GM12878 (cell line): ENCODE measurements around the gene MBNL1. TPM values are rescaled to one million over a fixed set of nuclear protein-coding genes. Genes with fewer than 3 reads are reported as not detected.

Source experiments
- ATAC-seq: fragments of 200-7000 bp; cut with Tn5 transposase; 3 replicates; pipeline ENCODE4 v1.9.1; 2020; ENCODE audit warnings: mild to moderate bottlenecking, moderate library complexity
- BruUV-seq: library from RNA; stranded (reverse); fragments of 400-500 nt; replicated peaks from 2 replicates; lab custom pipeline; 2021; lab: Mats Ljungman, UMichigan
- CTCF ChIA-PET: fragments of 300-600 bp; sonication (Branson Sonifier 250); formaldehyde crosslinking; extraction: SDS; loops from one replicate; lab custom pipeline; 2021; ENCODE audit warnings: inconsistent platforms; lab: Yijun Ruan, JAX
- POLR2A ChIA-PET: fragments of 350-600 bp; formaldehyde crosslinking; extraction: SDS; loops from one replicate; lab custom pipeline; 2021; ENCODE audit warnings: inconsistent platforms; lab: Charles Lee
- RAD21 ChIA-PET: fragments of 300-600 bp; sonication (Branson Sonifier 250); formaldehyde crosslinking; loops from one replicate; lab custom pipeline; 2023; ENCODE audit warnings: antibody characterized with exemption; ENCODE audit not compliant: unreplicated experiment; lab: Charles Lee
- SMC1A ChIA-PET: fragments of 300-600 bp; sonication (Branson Sonifier 250); formaldehyde crosslinking; loops from one replicate; lab custom pipeline; 2023; ENCODE audit not compliant: unreplicated experiment, uncharacterized antibody; lab: Charles Lee
- DNase-seq: peaks from one replicate; pipeline ENCODE4 v3.0.0-alpha.2; 2011; ENCODE audit warnings: low read depth, low spot score
- FAIRE-seq: peaks from 3 replicates; lab custom pipeline; 2011; peaks lifted over from hg19 to GRCh38; lab: Jason Lieb, UNC
- H2AFZ ChIP-seq: 2 replicates; pipeline ENCODE4 v1.6.0; 2011; ENCODE audit warnings: low read depth, low read length, control low read depth; ENCODE audit not compliant: control insufficient read depth
- H3K27ac ChIP-seq: 2 replicates; pipeline ENCODE4 v1.5.1; 2011; ENCODE audit warnings: control low read depth; ENCODE audit not compliant: control insufficient read depth, insufficient read depth
- H3K27me3 ChIP-seq, 2 experiments: replicated peaks in 1 of 2; 2 replicates each; pipeline versions ENCODE4 v1.6.0 to v1.6.1; 2011; ENCODE audit warnings: low read length in 1 of 2; ENCODE audit not compliant: control insufficient read depth in 2 of 2, insufficient read depth in 2 of 2
- H3K36me3 ChIP-seq, 2 experiments: 2 replicates each; pipeline ENCODE4 v1.5.1; 2011; ENCODE audit warnings: low read length in 1 of 2; ENCODE audit not compliant: control insufficient read depth in 2 of 2, insufficient read depth in 2 of 2
- H3K4me1 ChIP-seq: 2 replicates; pipeline ENCODE4 v1.6.1; 2011; ENCODE audit warnings: mild to moderate bottlenecking, low read length, moderate library complexity, mixed read lengths; ENCODE audit not compliant: control insufficient read depth, insufficient read depth
- H3K4me2 ChIP-seq: 2 replicates; pipeline ENCODE4 v1.6.0; 2011; ENCODE audit warnings: control low read depth; ENCODE audit not compliant: control insufficient read depth, insufficient read depth
- H3K4me3 ChIP-seq: fragments of 200-600 bp; sonication (generic); 2 replicates; pipeline ENCODE4 v1.5.1; 2016
- H3K79me2 ChIP-seq: 2 replicates; pipeline ENCODE4 v1.6.0; 2011; ENCODE audit warnings: low read length; ENCODE audit not compliant: control insufficient read depth, insufficient read depth
- H3K9ac ChIP-seq: 2 replicates; pipeline ENCODE4 v1.8.0; 2011; ENCODE audit warnings: low read length, control low read depth, mixed read lengths; ENCODE audit not compliant: control insufficient read depth, insufficient read depth
- H3K9me3 ChIP-seq: replicated peaks from 3 replicates; pipeline ENCODE4 v1.5.1; 2011; ENCODE audit warnings: mild to moderate bottlenecking, low read length; ENCODE audit not compliant: control insufficient read depth, insufficient read depth
- H4K20me1 ChIP-seq: 2 replicates; pipeline ENCODE4 v1.6.0; 2011; ENCODE audit not compliant: control insufficient read depth, insufficient read depth
- E2F8 ChIP-seq: fragments of 450-650 bp; IDR thresholded peaks from 2 replicates; pipeline ENCODE4 v1.6.1; 2018; ENCODE audit warnings: mild to moderate bottlenecking, low read depth, moderate library complexity; ENCODE audit not compliant: partially characterized antibody
- ELK1 ChIP-seq: IDR thresholded peaks from 2 replicates; pipeline ENCODE4 v1.6.1; 2012; ENCODE audit warnings: low read depth, low read length, improper control_type of control experiment
- MTA3 ChIP-seq: IDR thresholded peaks from 2 replicates; pipeline ENCODE4 v1.6.1; 2012; ENCODE audit warnings: low read length, inconsistent platforms, borderline replicate concordance
- NKRF ChIP-seq: fragments of 450-650 bp; conservative IDR thresholded peaks from 2 replicates; pipeline ENCODE4 v1.6.1; 2017; ENCODE audit warnings: mild to moderate bottlenecking, moderate library complexity
- PAX8 ChIP-seq: fragments of 450-650 bp; IDR thresholded peaks from 2 replicates; pipeline ENCODE4 v1.6.1; 2017; ENCODE audit warnings: mild to moderate bottlenecking, moderate library complexity
- POU2F2 ChIP-seq: IDR thresholded peaks from 3 replicates; pipeline ENCODE4 v1.6.1; 2011; ENCODE audit warnings: low read depth, mild to moderate bottlenecking, low read length, borderline replicate concordance
- PRDM15 ChIP-seq: fragments of 450-650 bp; formaldehyde crosslinking; IDR thresholded peaks from 2 replicates; pipeline ENCODE4 v1.4.0; 2020; ENCODE audit warnings: mild to moderate bottlenecking, moderate library complexity
- RAD21 ChIP-seq: IDR thresholded peaks from 2 replicates; pipeline ENCODE4 v1.6.1; 2011; ENCODE audit warnings: mild to moderate bottlenecking, low read depth, low read length, moderate library complexity; ENCODE audit not compliant: insufficient read depth
- SIX5 ChIP-seq: IDR thresholded peaks from 2 replicates; pipeline ENCODE4 v1.6.1; 2011; ENCODE audit warnings: mild to moderate bottlenecking, low read depth, low read length, moderate library complexity; ENCODE audit not compliant: severe bottlenecking
- SP1 ChIP-seq: IDR thresholded peaks from one replicate; pipeline ENCODE4 v1.6.1; 2011; ENCODE audit warnings: low read depth, low read length
- STAT3 ChIP-seq: IDR thresholded peaks from 2 replicates; pipeline ENCODE4 v1.6.1; 2011; ENCODE audit warnings: low read depth, low read length, improper control_type of control experiment
- WRNIP1 ChIP-seq: IDR thresholded peaks from 2 replicates; pipeline ENCODE4 v1.6.1; 2011; ENCODE audit warnings: low read depth, low read length, improper control_type of control experiment, borderline replicate concordance
- WGBS: methylation state at CpG from one replicate; pipeline ENCODE4 v1.1.6; 2016; ENCODE audit warnings: low lambda C conversion rate; ENCODE audit not compliant: insufficient replicate concordance, insufficient coverage; ENCODE audit errors: missing lambda C conversion rate; 5-methylcytosine and 5-hydroxymethylcytosine counted together
- in situ Hi-C: fragments of 300-500 bp; cut with MboI; formaldehyde crosslinking; loops from 9 replicates; pipeline ENCODE4 v1.14.3; 2018; ENCODE audit warnings: mixed read lengths
- intact Hi-C: fragments of 100-400 bp; cut with micrococcal nuclease; formaldehyde crosslinking; loops from one replicate; pipeline ENCODE4 v1.14.2; 2022; ENCODE audit not compliant: unreplicated experiment
- polyA plus RNA-seq, 11 experiments: library from polyadenylated mRNA; depleted of rRNA in 4 of 11; unstranded in 6 of 11; stranded (reverse) in 5 of 11; fragments of >200 nt; fragmentation: Nextera tagmentation in 4 of 11; fragmentation: Illumina TruSeq in 1 of 11; extraction: Ambion mirVana in 4 of 11; extraction: Trizol in 1 of 11; gene quantifications; 1 replicate in 1 of 11; 2 replicates in 10 of 11; pipeline versions ENCODE4 v1.2.1 to v1.2.3, GENCODE V29; 2011 to 2016; ENCODE audit warnings: inconsistent platforms in 2 of 11, missing spikeins in 2 of 11, low read depth in 1 of 11
- total RNA-seq, 4 experiments: library from RNA; depleted of rRNA in 3 of 4; stranded (reverse); fragments of >200 nt in 3 of 4; fragmentation: Illumina TruSeq in 1 of 4; extraction: Trizol in 1 of 4; gene quantifications; 2 replicates each; pipeline versions ENCODE4 v1.2.1 to v1.2.3, GENCODE V29; 2013 to 2021

MBNL1 gene
- total and polyA plus RNA-seq, 10 of the 15 experiments (the other 5 are each of a cell fraction or from before 2014, with no cell fraction given): 59.6 to 337 (median 143) TPM

- Histone ChIP-seq H3K79me2 (peaks cover 77% of the 10 kb centered on the region), H3K9me3 (peaks cover 2% of the 10 kb centered on the region; the same call in 2 of the 3 replicates), H3K36me3 (peaks cover 3 to 13% of the 10 kb centered on the region in 2 experiments; a peak in 3 of 4 replicates), H3K4me1 (peaks cover 4% of the 10 kb centered on the region; the same call in 1 of the 2 replicates), H2AFZ (no peak overlapping the region), H4K20me1 (no peaks in the 10 kb centered on the region), H3K4me3 (no peak overlapping the region), H3K27me3 (no peaks in the 10 kb centered on the region), H3K9ac (no peak overlapping the region), H3K4me2 (no peak overlapping the region), H3K27ac (no peak overlapping the region)
- ATAC-seq: peak; percentile 47
- intact Hi-C loops (no loop called here), in situ Hi-C loops (no loop called here)
- BruUV-seq: TSS peak; percentile 9
- FAIRE-seq: no peak
- no peak for DNase-seq
- ChIA-PET POLR2A (interaction anchor here (0.7 to 1.2 kb wide), 3 partner anchors 10 to 1712 kb away, joined by 3 to 4 read pairs (median 3); no protein-coding TSS in a partner anchor), SMC1A (interaction anchor here (0.6 to 7.1 kb wide), 6 partner anchors 11 to 124 kb away, joined by 3 to 72 read pairs (median 4); no protein-coding TSS in a partner anchor), CTCF (interaction anchor here (0.7 to 2.7 kb wide), 7 partner anchors 10 to 125 kb away, joined by 3 to 11 read pairs (median 4); no protein-coding TSS in a partner anchor), RAD21 (interaction anchor here (0.8 to 1.8 kb wide), 6 partner anchors 10 to 136 kb away, joined by 3 to 7 read pairs (median 4); no protein-coding TSS in a partner anchor)
- WGBS: 94% methylated on average over 1 of the region's 1 CpG
- TF ChIP-seq PRDM15 (no peak), PAX8 (no peak), NKRF (no peak), RAD21 (no peak), ELK1 (no peak), SIX5 (no peak), POU2F2 (no peak), E2F8 (no peak), SP1 (no peak), MTA3 (no peak), STAT3 (no peak), WRNIP1 (no peak)
Observed at GRCh38 chr3:152307829-152308474, 39.2 kb downstream of the MBNL1 start.
